ENCODE data around the gene EHMT1. TPM values are rescaled to one million over a fixed set of nuclear protein-coding genes. Genes with fewer than 3 reads are reported as not detected.

EHMT1 gene
- total and polyA plus RNA-seq, 2 experiments from 2014 or later = 162 to 177 TPM

- no peak for DNase-seq (ENCODE audit: low spot score)
- Mint-ChIP-seq H3K36me3 (ENCODE audit: low read depth) (no peaks in the 10 kb centered on the region), H3K27me3 (ENCODE audit: insufficient read depth, low read depth, poor library complexity) (no peaks in the 10 kb centered on the region), H3K4me3 (no peak overlapping the region), H3K4me1 (peaks cover 7% of the 10 kb centered on the region; the same call in 2 of the 3 replicates), H3K9me3 (peaks cover 12% of the 10 kb centered on the region; the same call in 2 of the 3 replicates), H3K27ac (no peak overlapping the region)
- no peaks in the 10 kb centered on the region for H3K27me3 ChIP-seq (ENCODE audit: insufficient read depth)
- no peak overlapping the region for H3K4me2 ChIP-seq
- H3K4me1 ChIP-seq (ENCODE audit: insufficient read depth) = no peaks in the 10 kb centered on the region
- TF ChIP-seq JUNB (IDR thresholded peaks at IDR 0.05; ENCODE audit: unreplicated experiment) (no peak), ZNF114 (CRISPR knock-in tag; IDR thresholded peaks at IDR 0.05) (no peak)
- no peaks in the 10 kb centered on the region for H3K36me3 ChIP-seq (ENCODE audit: insufficient read depth)
- H3K4me3 ChIP-seq = no peak overlapping the region
- no peak overlapping the region for H3K27ac ChIP-seq (ENCODE audit: low read depth)
- no peaks in the 10 kb centered on the region for H3K79me2 ChIP-seq (replicated peaks; ENCODE audit: insufficient read depth)
- no peaks in the 10 kb centered on the region for H4K20me1 ChIP-seq (replicated peaks; ENCODE audit: insufficient read depth)
- H2AFZ ChIP-seq = no peak overlapping the region
- peak; percentile 62 for ATAC-seq
- H3F3A ChIP-seq (replicated peaks; ENCODE audit: low read depth) = no peaks in the 10 kb centered on the region
- H3K9me2 ChIP-seq (ENCODE audit: insufficient read depth) = no peaks in the 10 kb centered on the region
Measured at GRCh38 chr9:137851516-137852267, 232.9 kb downstream of the EHMT1 start.

- no peak overlapping the region for H3K27ac ChIP-seq (ENCODE audit: low read depth)
- no peaks in the 10 kb centered on the region for H3K4me1 ChIP-seq (ENCODE audit: insufficient read depth)
- Mint-ChIP-seq H3K27ac (no peak overlapping the region), H3K9me3 (peaks cover 12% of the 10 kb centered on the region; the same call in 2 of the 3 replicates), H3K4me3 (no peak overlapping the region), H3K4me1 (peaks cover 7% of the 10 kb centered on the region; the same call in 2 of the 3 replicates), H3K27me3 (ENCODE audit: insufficient read depth, low read depth, poor library complexity) (no peaks in the 10 kb centered on the region), H3K36me3 (ENCODE audit: low read depth) (no peaks in the 10 kb centered on the region)
- DNase-seq (ENCODE audit: low spot score) (no peak), ATAC-seq (no peak)
- H3K9me2 ChIP-seq (ENCODE audit: insufficient read depth) = no peaks in the 10 kb centered on the region
- H3K4me2 ChIP-seq = no peak overlapping the region
- no peak overlapping the region for H2AFZ ChIP-seq
- no peaks in the 10 kb centered on the region for H3K36me3 ChIP-seq (ENCODE audit: insufficient read depth)
- H3K27me3 ChIP-seq (ENCODE audit: insufficient read depth) = no peaks in the 10 kb centered on the region
- H3K79me2 ChIP-seq (replicated peaks; ENCODE audit: insufficient read depth) = no peaks in the 10 kb centered on the region
- no peaks in the 10 kb centered on the region for H4K20me1 ChIP-seq (replicated peaks; ENCODE audit: insufficient read depth)
- no peaks in the 10 kb centered on the region for H3F3A ChIP-seq (replicated peaks; ENCODE audit: low read depth)
- TF ChIP-seq STAT1 (IDR thresholded peaks at IDR 0.05; ENCODE audit: unreplicated experiment) (no peak), ZNF331 (CRISPR knock-in tag; IDR thresholded peaks at IDR 0.05; ENCODE audit: low read depth) (no peak), REST (IDR thresholded peaks at IDR 0.05; ENCODE audit: unreplicated experiment) (no peak), EZH2 (IDR thresholded peaks at IDR 0.05; ENCODE audit: low read depth, unreplicated experiment) (no peak), ZNF114 (CRISPR knock-in tag; IDR thresholded peaks at IDR 0.05) (no peak), ETS1 (IDR thresholded peaks at IDR 0.05) (no peak)
- H3K4me3 ChIP-seq = no peak overlapping the region
Measured at GRCh38 chr9:137853392-137853995, 234.7 kb downstream of the EHMT1 start.
